H1 (cell line): ENCODE data around the gene OR51B5. TPM values are rescaled to one million over a fixed set of nuclear protein-coding genes. Genes with fewer than 3 reads are reported as not detected.

Experiments
- CTCF ChIA-PET: fragments of 300-600 bp; sonication (Branson Sonifier 250); formaldehyde crosslinking; loops from one replicate; lab custom pipeline; 2021; ENCODE audit not compliant: partially characterized antibody; lab: Charles Lee
- POLR2A ChIA-PET: fragments of 300-600 bp; sonication (Branson Sonifier 250); formaldehyde crosslinking; loops from one replicate; lab custom pipeline; 2021; ENCODE audit warnings: inconsistent platforms; ENCODE audit not compliant: partially characterized antibody; lab: Charles Lee
- DNase-seq, 2 experiments: peaks; one replicate each; pipeline versions ENCODE4 v3.0.0 to v3.0.0-alpha.2; 2010 to 2022; ENCODE audit warnings: low spot score in 2 of 2, low read depth in 1 of 2, mixed read lengths in 1 of 2
- FAIRE-seq: peaks from 2 replicates; lab custom pipeline; 2011; peaks lifted over from hg19 to GRCh38; lab: Jason Lieb, UNC
- H2AFZ ChIP-seq: 2 replicates; pipeline ENCODE4 v1.8.1; 2012; ENCODE audit warnings: low read length, inconsistent platforms
- H2AK5ac ChIP-seq: 2 replicates; pipeline ENCODE4 v1.6.1; 2013; ENCODE audit warnings: low read depth, low read length
- H2BK120ac ChIP-seq: replicated peaks from 2 replicates; pipeline ENCODE3; 2013; ENCODE audit warnings: low read depth, low read length, inconsistent platforms
- H2BK12ac ChIP-seq: 2 replicates; pipeline ENCODE4 v1.6.1; 2013; ENCODE audit warnings: low read depth, low read length
- H2BK15ac ChIP-seq: 2 replicates; pipeline ENCODE4 v1.6.1; 2013; ENCODE audit warnings: low read length
- H2BK20ac ChIP-seq: 2 replicates; pipeline ENCODE4 v1.6.1; 2013; ENCODE audit warnings: low read length
- H2BK5ac ChIP-seq: 2 replicates; pipeline ENCODE4 v1.6.1; 2013; ENCODE audit warnings: low read depth, low read length
- H3K14ac ChIP-seq: 2 replicates; pipeline ENCODE4 v1.6.1; 2013; ENCODE audit warnings: inconsistent platforms; ENCODE audit not compliant: insufficient read length
- H3K18ac ChIP-seq: 2 replicates; pipeline ENCODE4 v1.6.1; 2013; ENCODE audit warnings: low read length; ENCODE audit errors: extremely low read depth
- H3K23ac ChIP-seq: 2 replicates; pipeline ENCODE4 v1.6.1; 2013; ENCODE audit warnings: inconsistent platforms; ENCODE audit not compliant: insufficient read length
- H3K23me2 ChIP-seq: 2 replicates; pipeline ENCODE4 v1.6.1; 2013; ENCODE audit warnings: low read depth, low read length
- H3K27ac ChIP-seq: 2 replicates; pipeline ENCODE4 v1.6.1; 2011; ENCODE audit warnings: low read depth, low read length, inconsistent platforms
- H3K27me3 ChIP-seq, 4 experiments: replicated peaks in 1 of 4; 1 replicate in 1 of 4; 2 replicates in 3 of 4; pipeline versions ENCODE4 v1.6.1 to v1.8.1; 2011 to 2013; ENCODE audit warnings: low read length in 3 of 4, mild to moderate bottlenecking in 3 of 4, inconsistent platforms in 2 of 4, mixed read lengths in 2 of 4, moderate library complexity in 1 of 4; ENCODE audit not compliant: control insufficient read depth in 3 of 4, insufficient read depth in 3 of 4; ENCODE audit errors: extremely low read depth in 1 of 4
- H3K36me3 ChIP-seq, 4 experiments: 2 replicates each; pipeline versions ENCODE4 v1.6.1 to v1.8.1; 2011 to 2013; ENCODE audit warnings: mild to moderate bottlenecking in 4 of 4, low read length in 3 of 4, moderate library complexity in 2 of 4, control low read depth in 1 of 4, inconsistent platforms in 1 of 4; ENCODE audit not compliant: insufficient read depth in 4 of 4, control insufficient read depth in 2 of 4
- H3K4ac ChIP-seq: replicated peaks from 2 replicates; pipeline ENCODE3; 2013; ENCODE audit warnings: low read length, low read depth, mixed read lengths, inconsistent platforms; ENCODE audit not compliant: insufficient read length
- H3K4me1 ChIP-seq, 4 experiments: replicated peaks in 1 of 4; 1 replicate in 1 of 4; 2 replicates in 3 of 4; pipeline versions ENCODE4 v1.6.1 to v1.8.1; 2011 to 2013; ENCODE audit warnings: low read length in 3 of 4, inconsistent platforms in 2 of 4, mixed read lengths in 1 of 4; ENCODE audit not compliant: insufficient read depth in 4 of 4, control insufficient read depth in 3 of 4
- H3K4me2 ChIP-seq, 2 experiments: 2 replicates each; pipeline versions ENCODE4 v1.6.1 to v1.8.1; 2011 to 2013; ENCODE audit warnings: low read depth in 2 of 2, low read length in 2 of 2, control low read depth in 1 of 2, inconsistent platforms in 1 of 2, mild to moderate bottlenecking in 1 of 2; ENCODE audit not compliant: insufficient read depth in 1 of 2
- H3K4me3 ChIP-seq, 4 experiments: fragments of 200-600, 300-600 bp in 1 of 4; sonication (generic), shearing (Covaris generic), sonication (Bioruptor Twin) in 1 of 4; 2 replicates each; pipeline versions ENCODE4 v1.5.1 to v1.8.1; 2011 to 2016; ENCODE audit warnings: low read length in 4 of 4, low read depth in 3 of 4, control low read depth in 2 of 4, inconsistent platforms in 2 of 4, mild to moderate bottlenecking in 2 of 4, mixed read lengths in 1 of 4, moderate library complexity in 1 of 4; ENCODE audit not compliant: insufficient read depth in 2 of 4; ENCODE audit errors: extremely low read depth in 1 of 4
- H3K56ac ChIP-seq: replicated peaks from 2 replicates; pipeline ENCODE3; 2013; ENCODE audit warnings: low read depth, mild to moderate bottlenecking, mixed read lengths, low read length, inconsistent platforms; ENCODE audit not compliant: insufficient read length
- H3K79me1 ChIP-seq: 2 replicates; pipeline ENCODE4 v1.6.1; 2013; ENCODE audit warnings: low read depth, low read length, control low read depth
- H3K79me2 ChIP-seq, 2 experiments: 2 replicates each; pipeline versions ENCODE4 v1.6.1 to v1.8.1; 2012 to 2013; ENCODE audit warnings: low read length in 2 of 2, mild to moderate bottlenecking in 2 of 2, inconsistent platforms in 1 of 2; ENCODE audit not compliant: insufficient read depth in 2 of 2, control insufficient read depth in 1 of 2
- H3K9ac ChIP-seq, 4 experiments: replicated peaks in 1 of 4; 1 replicate in 1 of 4; 2 replicates in 3 of 4; pipeline versions ENCODE4 v1.6.1 to v1.8.1; 2011 to 2013; ENCODE audit warnings: low read depth in 3 of 4, low read length in 3 of 4, control low read depth in 2 of 4, mild to moderate bottlenecking in 2 of 4, moderate library complexity in 2 of 4, inconsistent platforms in 1 of 4; ENCODE audit errors: extremely low read depth in 1 of 4
- H3K9me3 ChIP-seq, 2 experiments: 2 replicates each; pipeline versions ENCODE4 v1.6.1 to v1.8.1; 2012 to 2013; ENCODE audit warnings: mild to moderate bottlenecking in 2 of 2, moderate library complexity in 2 of 2, control low read depth in 1 of 2, inconsistent platforms in 1 of 2, low read depth in 1 of 2, low read length in 1 of 2, mixed read lengths in 1 of 2; ENCODE audit not compliant: insufficient read depth in 2 of 2
- H4K20me1 ChIP-seq, 2 experiments: replicated peaks in 1 of 2; 2 replicates each; pipeline versions ENCODE3 to v1.8.1; 2011 to 2013; ENCODE audit warnings: inconsistent platforms in 2 of 2, low read length in 2 of 2, mild to moderate bottlenecking in 1 of 2; ENCODE audit not compliant: insufficient read depth in 2 of 2, control insufficient read depth in 1 of 2
- H4K5ac ChIP-seq: 2 replicates; pipeline ENCODE4 v1.6.1; 2013; ENCODE audit warnings: low read length, low read depth, mixed read lengths, inconsistent platforms; ENCODE audit not compliant: insufficient read length
- H4K8ac ChIP-seq: 2 replicates; pipeline ENCODE4 v1.8.0; 2013; ENCODE audit warnings: mild to moderate bottlenecking, moderate library complexity, low read length, inconsistent platforms; ENCODE audit not compliant: insufficient read depth; ENCODE audit errors: extremely low read depth
- H4K91ac ChIP-seq: replicated peaks from 2 replicates; pipeline ENCODE3; 2013; ENCODE audit warnings: low read length, mixed read lengths, inconsistent platforms; ENCODE audit not compliant: insufficient read length
- BACH1 ChIP-seq: IDR thresholded peaks from 2 replicates; pipeline ENCODE4 v1.6.1; 2012; ENCODE audit warnings: low read length, improper control_type of control experiment
- BRCA1 ChIP-seq: IDR thresholded peaks from 2 replicates; pipeline ENCODE4 v1.6.1; 2012; ENCODE audit warnings: low read depth, low read length, improper control_type of control experiment
- KDM4A ChIP-seq: IDR thresholded peaks from one replicate; pipeline ENCODE4 v1.7.1; 2012; ENCODE audit warnings: low read depth, mild to moderate bottlenecking, moderate library complexity, low read length, inconsistent platforms; ENCODE audit not compliant: severe bottlenecking
- POU5F1 ChIP-seq: IDR thresholded peaks from 2 replicates; pipeline ENCODE4 v1.6.1; 2011; ENCODE audit warnings: low read depth, mild to moderate bottlenecking, low read length, moderate library complexity
- WGBS, 2 experiments: shearing (Covaris generic) in 1 of 2; methylation state at CpG; one replicate each; pipeline versions ENCODE4 v1.1.6 to v1.1.7; 2013 to 2015; ENCODE audit warnings: low lambda C conversion rate in 2 of 2, mixed read lengths in 2 of 2, inconsistent platforms in 1 of 2, low coverage in 1 of 2, missing lambda C conversion rate in 1 of 2; ENCODE audit not compliant: insufficient replicate concordance in 2 of 2, insufficient coverage in 1 of 2, insufficient read length in 1 of 2; ENCODE audit errors: extremely low coverage in 1 of 2, missing lambda C conversion rate in 1 of 2; 5-methylcytosine and 5-hydroxymethylcytosine counted together
- polyA plus RNA-seq, 7 experiments: library from polyadenylated mRNA; depleted of rRNA in 3 of 7; stranded (reverse) in 5 of 7; unstranded in 2 of 7; fragments of >200 nt in 5 of 7; fragments of 200-250 nt in 2 of 7; gene quantifications; 1 replicate in 5 of 7; 2 replicates in 1 of 7; 4 replicates in 1 of 7; pipeline versions ENCODE4 v1.2.1 to v1.2.3, GENCODE V29; 2011 to 2013; ENCODE audit warnings: missing spikeins in 2 of 7, mixed read lengths in 2 of 7
- total RNA-seq: library from RNA; stranded (reverse); fragmentation: NEBNext Ultra II Directional; extraction: Animal tissue kit (Norgen Biotek cat#: 25700); gene quantifications from 2 replicates; pipeline ENCODE4 v1.2.1, GENCODE V29; 2021

OR51B5 gene
- total and polyA plus RNA-seq, 2 of the 8 experiments (the other 6 are each of a cell fraction or from before 2014, with no cell fraction given): not detected

DNA sequence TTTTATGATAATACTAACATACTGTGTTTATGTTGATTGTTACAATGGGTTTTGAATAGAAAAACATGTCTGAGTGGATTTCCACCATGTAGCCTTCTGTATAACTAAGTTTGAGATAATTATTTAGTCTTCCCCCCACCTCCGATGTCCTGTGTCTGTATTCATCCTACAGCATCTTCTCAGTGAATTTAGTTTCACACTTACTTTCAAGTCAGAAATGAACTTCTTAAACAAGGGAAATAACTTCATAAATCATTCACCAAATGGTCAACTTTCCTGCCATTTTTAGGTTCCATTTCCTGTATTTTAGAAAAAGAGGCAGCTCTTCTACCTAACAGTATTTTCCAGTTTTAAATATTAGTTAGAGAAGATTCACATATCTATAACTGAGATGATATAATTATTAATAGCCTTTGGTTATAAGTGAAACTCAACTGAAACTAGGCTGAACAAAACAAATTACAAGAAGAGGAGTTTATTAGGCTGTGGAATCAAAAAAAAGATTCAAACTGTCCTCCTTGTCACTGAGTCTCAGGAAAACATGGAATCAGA lies 3.5 kb downstream of the OR51B5 start:
- TF ChIP-seq POU5F1: no peak
- TF ChIP-seq BRCA1: no peak
- TF ChIP-seq BACH1: no peak
- TF ChIP-seq KDM4A: no peak
- TF ChIP-seq, all 59 proteins: peak for 0
- 86% methylated on average over 1 of the region's 1 CpG; no CpG with 5 or more reads in 1 of the 2 experiments for WGBS, 2 experiments

More for the DNA sequence above, 3.5 kb downstream of the OR51B5 start:
- Histone ChIP-seq H3K79me2 (no peaks in the 10 kb centered on the region), H3K4ac (no peak overlapping the region), H3K4me1 (no peaks in the 10 kb centered on the region), H4K91ac (no peak overlapping the region), H3K36me3 (no peaks in the 10 kb centered on the region), H2BK5ac (no peak overlapping the region), H2BK20ac (no peak overlapping the region), H3K18ac (no peak overlapping the region), H4K8ac (no peak overlapping the region), H3K56ac (no peak overlapping the region), H2BK12ac (no peak overlapping the region), H3K4me2 (no peak overlapping the region), H3K23me2 (no peaks in the 10 kb centered on the region), H2BK120ac (no peak overlapping the region), H2BK15ac (no peak overlapping the region), H3K9me3 (no peaks in the 10 kb centered on the region), H3K14ac (no peak overlapping the region), H3K27me3 (no peaks in the 10 kb centered on the region), H2AFZ (no peak overlapping the region), H4K5ac (no peak overlapping the region), H3K79me1 (no peaks in the 10 kb centered on the region), H2AK5ac (no peak overlapping the region), H3K4me3 (no peak overlapping the region), H3K23ac (no peak overlapping the region), H4K20me1 (no peaks in the 10 kb centered on the region), H3K27ac (no peak overlapping the region), H3K9ac (no peak overlapping the region)
- CTCF ChIA-PET: no interaction called here
- POLR2A ChIA-PET: no interaction called here
- DNase-seq: no peak
- FAIRE-seq: no peak
